H9 (cell line): ENCODE data around the gene COL5A2. TPM values are rescaled to one million over a fixed set of nuclear protein-coding genes. Genes with fewer than 3 reads are reported as not detected.

Experiments
- DNase-seq: peaks from one replicate; pipeline ENCODE4 v3.0.0-alpha.2; 2017
- H2AFZ ChIP-seq: one replicate; pipeline ENCODE4 v1.6.1; 2013; ENCODE audit warnings: mild to moderate bottlenecking, low read length, control low read depth, moderate library complexity
- H2AK5ac ChIP-seq: 2 replicates; pipeline ENCODE4 v1.6.1; 2013; ENCODE audit warnings: low read length, control low read depth, mixed read lengths; ENCODE audit not compliant: insufficient read length
- H2BK120ac ChIP-seq: one replicate; pipeline ENCODE4 v1.6.1; 2013; ENCODE audit warnings: low read depth, mild to moderate bottlenecking, low read length, control low read depth, inconsistent platforms; ENCODE audit not compliant: poor library complexity, severe bottlenecking
- H2BK12ac ChIP-seq: 2 replicates; pipeline ENCODE4 v1.6.1; 2013; ENCODE audit warnings: low read length, control low read depth, mixed read lengths, low read depth; ENCODE audit not compliant: insufficient read length
- H2BK15ac ChIP-seq: 2 replicates; pipeline ENCODE4 v1.6.1; 2013; ENCODE audit warnings: low read depth, low read length, control low read depth
- H2BK20ac ChIP-seq: one replicate; pipeline ENCODE4 v1.6.1; 2013; ENCODE audit warnings: low read depth, mild to moderate bottlenecking, low read length, control low read depth, inconsistent platforms; ENCODE audit not compliant: poor library complexity, severe bottlenecking
- H2BK5ac ChIP-seq: 2 replicates; pipeline ENCODE4 v1.6.1; 2013; ENCODE audit warnings: low read length, control low read depth, mixed read lengths; ENCODE audit not compliant: insufficient read length
- H3K14ac ChIP-seq: 2 replicates; pipeline ENCODE4 v1.6.1; 2013; ENCODE audit warnings: low read length, control low read depth; ENCODE audit not compliant: insufficient read depth
- H3K18ac ChIP-seq: 2 replicates; pipeline ENCODE4 v1.6.1; 2013; ENCODE audit warnings: low read depth, mild to moderate bottlenecking, mixed read lengths, low read length, control low read depth; ENCODE audit not compliant: insufficient read length
- H3K23ac ChIP-seq: 2 replicates; pipeline ENCODE4 v1.6.1; 2013; ENCODE audit warnings: low read length, control low read depth, mixed read lengths, low read depth; ENCODE audit not compliant: insufficient read length
- H3K23me2 ChIP-seq: 2 replicates; pipeline ENCODE4 v1.6.1; 2013; ENCODE audit warnings: low read depth, mild to moderate bottlenecking, mixed read lengths, low read length, control low read depth; ENCODE audit not compliant: insufficient read length, poor library complexity, severe bottlenecking
- H3K27ac ChIP-seq: 2 replicates; pipeline ENCODE4 v1.5.1; 2013; ENCODE audit warnings: low read length, control low read depth, mixed read lengths, low read depth; ENCODE audit not compliant: insufficient read length
- H3K27me3 ChIP-seq: 2 replicates; pipeline ENCODE4 v1.6.1; 2013; ENCODE audit warnings: low read length, control low read depth, inconsistent platforms; ENCODE audit not compliant: insufficient read depth
- H3K4ac ChIP-seq: 2 replicates; pipeline ENCODE4 v1.6.1; 2013; ENCODE audit warnings: low read depth, mild to moderate bottlenecking, control low read depth, inconsistent platforms, low read length, moderate library complexity
- H3K4me1 ChIP-seq: 2 replicates; pipeline ENCODE4 v1.6.1; 2013; ENCODE audit warnings: low read length, control low read depth, inconsistent platforms; ENCODE audit not compliant: insufficient read depth
- H3K4me2 ChIP-seq: 2 replicates; pipeline ENCODE4 v1.6.1; 2013; ENCODE audit warnings: low read length, control low read depth, mixed read lengths; ENCODE audit not compliant: insufficient read length, insufficient read depth
- H3K56ac ChIP-seq: 2 replicates; pipeline ENCODE4 v1.6.1; 2013; ENCODE audit warnings: low read depth, mild to moderate bottlenecking, mixed read lengths, low read length, control low read depth; ENCODE audit not compliant: insufficient read length
- H3K79me1 ChIP-seq: 2 replicates; pipeline ENCODE4 v1.6.1; 2013; ENCODE audit warnings: low read depth, mild to moderate bottlenecking, moderate library complexity, low read length, control low read depth, inconsistent platforms; ENCODE audit not compliant: insufficient read depth, poor library complexity, severe bottlenecking
- H3K79me2 ChIP-seq: 2 replicates; pipeline ENCODE4 v1.6.1; 2013; ENCODE audit warnings: low read length, control low read depth, inconsistent platforms; ENCODE audit not compliant: insufficient read depth
- H3K9ac ChIP-seq: 2 replicates; pipeline ENCODE4 v1.6.1; 2013; ENCODE audit warnings: low read length, control low read depth, mixed read lengths; ENCODE audit not compliant: insufficient read length; ENCODE audit errors: extremely low read depth
- H3K9me3 ChIP-seq: one replicate; pipeline ENCODE4 v1.6.1; 2013; ENCODE audit warnings: low read depth, low read length, inconsistent platforms; ENCODE audit not compliant: control insufficient read depth
- H3T11ph ChIP-seq: one replicate; pipeline ENCODE4 v1.6.1; 2013; ENCODE audit warnings: mild to moderate bottlenecking, low read length, control low read depth, inconsistent platforms
- H4K20me1 ChIP-seq: one replicate; pipeline ENCODE4 v1.6.1; 2013; ENCODE audit not compliant: control insufficient read depth, insufficient read length, insufficient read depth
- H4K5ac ChIP-seq: 2 replicates; pipeline ENCODE4 v1.6.1; 2013; ENCODE audit warnings: low read depth, mild to moderate bottlenecking, mixed read lengths, low read length, control low read depth; ENCODE audit not compliant: insufficient read length
- H4K8ac ChIP-seq: replicated peaks from 2 replicates; pipeline ENCODE4 v1.6.1; 2013; ENCODE audit warnings: low read length, control low read depth, mixed read lengths, low read depth; ENCODE audit not compliant: insufficient read length
- H4K91ac ChIP-seq: 2 replicates; pipeline ENCODE4 v1.6.1; 2013; ENCODE audit warnings: low read depth, mild to moderate bottlenecking, moderate library complexity, mixed read lengths, low read length, control low read depth; ENCODE audit not compliant: insufficient read length
- H3K27ac Mint-ChIP-seq, 3 experiments: 2 replicates in 2 of 3; 3 replicates in 1 of 3; pipeline ENCODE4 v1.8.0; 2020 to 2021; ENCODE audit warnings: mixed read lengths in 3 of 3, mild to moderate bottlenecking in 1 of 3, moderate library complexity in 1 of 3
- H3K27me3 Mint-ChIP-seq: 2 replicates; pipeline ENCODE4 v1.8.0; 2021; ENCODE audit warnings: low read depth, mild to moderate bottlenecking, moderate library complexity, mixed read lengths
- H3K36me3 Mint-ChIP-seq, 3 experiments: 2 replicates in 2 of 3; 3 replicates in 1 of 3; pipeline ENCODE4 v1.8.0; 2020 to 2021; ENCODE audit warnings: low read depth in 3 of 3, mixed read lengths in 3 of 3; ENCODE audit not compliant: insufficient read depth in 1 of 3
- H3K4me1 Mint-ChIP-seq, 2 experiments: 2 replicates each; pipeline ENCODE4 v1.8.0; 2020; ENCODE audit warnings: mixed read lengths in 2 of 2
- H3K4me3 Mint-ChIP-seq, 2 experiments: 2 replicates in 1 of 2; 3 replicates in 1 of 2; pipeline ENCODE4 v1.8.0; 2020 to 2021; ENCODE audit warnings: mild to moderate bottlenecking in 2 of 2, mixed read lengths in 2 of 2, moderate library complexity in 1 of 2
- H3K9me3 Mint-ChIP-seq, 2 experiments: 2 replicates in 1 of 2; 3 replicates in 1 of 2; pipeline ENCODE4 v1.8.0; 2020; ENCODE audit warnings: mild to moderate bottlenecking in 2 of 2, mixed read lengths in 2 of 2, moderate library complexity in 1 of 2
- CTCF ChIP-seq: fragments of 200-600 bp; sonication (generic); conservative IDR thresholded peaks from 3 replicates; pipeline ENCODE4 v1.8.0; 2021; ENCODE audit warnings: antibody characterized with exemption, mild to moderate bottlenecking
- WGBS: extraction: QIAGEN DNeasy Blood & Tissue Kit; methylation state at CpG from one replicate; pipeline ENCODE4 v1.1.7; 2013; ENCODE audit warnings: missing lambda C conversion rate, low lambda C conversion rate, mixed read lengths; ENCODE audit not compliant: insufficient read length; ENCODE audit errors: extremely low coverage; 5-methylcytosine and 5-hydroxymethylcytosine counted together
- total RNA-seq: library from RNA; stranded (reverse); gene quantifications from 2 replicates; pipeline ENCODE4 v1.2.1, GENCODE V29; 2021

The COL5A2 gene
- total RNA-seq, 1 experiment from 2014 or later, result 10.5 TPM

GRCh38 chr2:189159273-189159672 lies 20.3 kb downstream of the COL5A2 start:
- Histone ChIP-seq H3K23ac (no peak overlapping the region), H3K14ac (no peak overlapping the region), H3K9me3 (no peaks in the 10 kb centered on the region), H2AK5ac (no peak overlapping the region), H3K56ac (no peak overlapping the region), H3K18ac (no peak overlapping the region), H3K27me3 (no peaks in the 10 kb centered on the region), H2BK15ac (no peak overlapping the region), H4K20me1 (no peaks in the 10 kb centered on the region), H2AFZ (no peak overlapping the region), H2BK120ac (no peak overlapping the region), H3K4me2 (no peak overlapping the region), H2BK12ac (no peak overlapping the region), H4K8ac (no peak overlapping the region), H3K23me2 (no peaks in the 10 kb centered on the region), H3K79me2 (no peaks in the 10 kb centered on the region), H3K9ac (no peak overlapping the region), H3K79me1 (no peaks in the 10 kb centered on the region), H3K27ac (no peak overlapping the region), H2BK5ac (no peak overlapping the region), H4K91ac (no peak overlapping the region), H4K5ac (no peak overlapping the region), H3K4ac (no peak overlapping the region), H3K4me1 (peaks cover 3% of the 10 kb centered on the region; the same call in 1 of the 2 replicates), H3T11ph (no peak overlapping the region), H2BK20ac (no peak overlapping the region)
- no peak for DNase-seq
- Mint-ChIP-seq H3K9me3 (no peaks in the 10 kb centered on the region; a peak in 1 of 5 replicates), H3K4me1 (peaks cover 23 to 25% of the 10 kb centered on the region in 2 experiments), H3K27me3 (no peaks in the 10 kb centered on the region), H3K36me3 (no peaks in the 10 kb centered on the region), H3K27ac (no peak overlapping the region), H3K4me3 (no peak overlapping the region)
- no peak for TF ChIP-seq CTCF
- WGBS, result no CpG with 5 or more reads among the region's 2 CpGs
